Smooth muscle cell (in vitro differentiated cells): ENCODE data around the gene ARMC6. TPM values are rescaled to one million over a fixed set of nuclear protein-coding genes. Genes with fewer than 3 reads are reported as not detected.

Experiments
- DNase-seq: peaks from one replicate; lab custom pipeline; 2025; ENCODE audit not compliant: unreplicated experiment; lab: John Stamatoyannopoulos, UW
- H2AFZ ChIP-seq: fragments of 200-600 bp; sonication (generic); 2 replicates; pipeline ENCODE4 v1.6.0; 2016; ENCODE audit warnings: antibody characterized with exemption, low read depth, mild to moderate bottlenecking
- H3F3A ChIP-seq: fragments of 200-600 bp; sonication (generic); 2 replicates; pipeline ENCODE4 v1.6.0; 2017; ENCODE audit warnings: antibody characterized with exemption, low read depth
- H3K27ac ChIP-seq: fragments of 200-600 bp; sonication (generic); 2 replicates; pipeline ENCODE4 v1.5.1; 2016; ENCODE audit warnings: low read depth, mild to moderate bottlenecking
- H3K27me3 ChIP-seq: fragments of 200-600 bp; sonication (generic); 2 replicates; pipeline ENCODE4 v1.6.1; 2016; ENCODE audit warnings: low read depth, mild to moderate bottlenecking
- H3K36me3 ChIP-seq: fragments of 200-600 bp; sonication (generic); 2 replicates; pipeline ENCODE4 v1.5.1; 2016; ENCODE audit warnings: low read depth
- H3K4me1 ChIP-seq: fragments of 200-600 bp; sonication (generic); 2 replicates; pipeline ENCODE4 v1.5.1; 2016; ENCODE audit warnings: low read depth
- H3K4me2 ChIP-seq: fragments of 200-600 bp; sonication (generic); 2 replicates; pipeline ENCODE4 v1.6.0; 2016; ENCODE audit warnings: mild to moderate bottlenecking
- H3K4me3 ChIP-seq: fragments of 200-600 bp; sonication (generic); 2 replicates; pipeline ENCODE4 v1.5.1; 2016; ENCODE audit warnings: mild to moderate bottlenecking
- H3K79me2 ChIP-seq: fragments of 200-600 bp; sonication (generic); 2 replicates; pipeline ENCODE4 v1.6.0; 2016; ENCODE audit warnings: low read depth, mild to moderate bottlenecking
- H3K9ac ChIP-seq: fragments of 200-600 bp; sonication (generic); 2 replicates; pipeline ENCODE4 v1.6.0; 2016; ENCODE audit warnings: low read depth
- H3K9me3 ChIP-seq: fragments of 200-600 bp; sonication (generic); replicated peaks from 2 replicates; pipeline ENCODE4 v1.5.1; 2016; ENCODE audit warnings: low read depth
- H4K20me1 ChIP-seq: fragments of 200-600 bp; sonication (generic); 2 replicates; pipeline ENCODE4 v1.6.0; 2016; ENCODE audit warnings: low read depth
- whole genome bisulfite sequencing: methylation state at CpG from one replicate; pipeline ENCODE4 v1.1.7; 2016; ENCODE audit warnings: low lambda C conversion rate; 5-methylcytosine and 5-hydroxymethylcytosine counted together
- polyA plus RNA-seq: library from polyadenylated mRNA; unstranded; fragments of >200 nt; fragmentation: Nextera tagmentation; extraction: Ambion mirVana; gene quantifications from 2 replicates; pipeline ENCODE4 v1.2.1, GENCODE V29; 2016
- total RNA-seq: library from RNA; depleted of rRNA; stranded (reverse); fragments of >200 nt; gene quantifications from 2 replicates; pipeline ENCODE4 v1.2.3, GENCODE V29; 2014
- TF ChIP-seq, protein P1 (sequence below): fragments of 200-600 bp; sonication (generic); IDR thresholded peaks from 2 replicates; pipeline ENCODE4 v1.5.1; 2017; ENCODE audit warnings: borderline replicate concordance, mild to moderate bottlenecking, antibody characterized with exemption; ENCODE audit not compliant: insufficient read depth, poor library complexity, severe bottlenecking

ARMC6 gene
- total and polyA plus RNA-seq, 2 experiments from 2014 or later, result 17.8 to 27.1 TPM

DNA sequence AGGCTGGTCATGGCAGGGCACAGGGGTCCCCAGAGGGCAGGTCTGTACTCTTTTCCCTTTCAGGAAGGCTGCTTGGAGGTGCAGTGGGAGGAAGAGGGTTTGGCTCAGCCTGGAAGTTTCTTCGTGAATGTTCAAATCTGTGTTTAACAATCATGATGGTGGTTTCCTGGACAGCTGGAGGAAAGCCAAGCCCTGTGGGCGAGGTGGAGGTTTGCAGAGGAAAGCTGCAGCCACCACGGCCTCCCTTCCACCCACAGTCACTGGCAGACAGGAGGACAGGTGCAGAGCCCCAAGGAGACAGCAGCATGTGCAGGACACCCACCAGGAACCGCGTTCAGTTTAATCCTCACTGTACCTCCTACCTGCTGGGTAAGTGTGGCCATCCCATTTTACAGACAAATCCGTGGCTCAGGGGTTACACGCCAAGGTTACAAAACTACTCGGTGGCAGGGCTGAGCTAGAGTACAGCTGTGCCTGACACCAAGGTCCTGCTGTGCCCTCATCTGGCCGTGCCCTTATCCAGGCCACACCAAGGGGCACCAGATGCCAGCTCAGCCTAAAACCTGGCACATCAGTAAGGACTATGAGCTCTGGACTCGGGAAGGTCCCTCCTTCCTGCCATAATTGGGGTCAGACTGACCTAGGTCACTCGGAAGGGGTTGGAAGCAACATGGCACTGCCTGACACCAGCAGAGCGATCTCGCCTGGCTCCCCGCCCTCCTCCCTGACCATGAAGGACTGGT lies 34.2 kb upstream of the ARMC6 start:
- Histone ChIP-seq H3K79me2 (no peaks in the 10 kb centered on the region), H2AFZ (no peak overlapping the region), H3K27me3 (no peaks in the 10 kb centered on the region), H3K9me3 (no peaks in the 10 kb centered on the region), H4K20me1 (peaks cover 30% of the 10 kb centered on the region), H3K27ac (no peak overlapping the region), H3F3A (no peaks in the 10 kb centered on the region), H3K4me3 (no peak overlapping the region), H3K9ac (no peak overlapping the region), H3K36me3 (peaks cover 4% of the 10 kb centered on the region), H3K4me2 (no peak overlapping the region), H3K4me1 (peaks cover 3% of the 10 kb centered on the region)
- no peak for DNase-seq
- TF ChIP-seq, protein P1, sequence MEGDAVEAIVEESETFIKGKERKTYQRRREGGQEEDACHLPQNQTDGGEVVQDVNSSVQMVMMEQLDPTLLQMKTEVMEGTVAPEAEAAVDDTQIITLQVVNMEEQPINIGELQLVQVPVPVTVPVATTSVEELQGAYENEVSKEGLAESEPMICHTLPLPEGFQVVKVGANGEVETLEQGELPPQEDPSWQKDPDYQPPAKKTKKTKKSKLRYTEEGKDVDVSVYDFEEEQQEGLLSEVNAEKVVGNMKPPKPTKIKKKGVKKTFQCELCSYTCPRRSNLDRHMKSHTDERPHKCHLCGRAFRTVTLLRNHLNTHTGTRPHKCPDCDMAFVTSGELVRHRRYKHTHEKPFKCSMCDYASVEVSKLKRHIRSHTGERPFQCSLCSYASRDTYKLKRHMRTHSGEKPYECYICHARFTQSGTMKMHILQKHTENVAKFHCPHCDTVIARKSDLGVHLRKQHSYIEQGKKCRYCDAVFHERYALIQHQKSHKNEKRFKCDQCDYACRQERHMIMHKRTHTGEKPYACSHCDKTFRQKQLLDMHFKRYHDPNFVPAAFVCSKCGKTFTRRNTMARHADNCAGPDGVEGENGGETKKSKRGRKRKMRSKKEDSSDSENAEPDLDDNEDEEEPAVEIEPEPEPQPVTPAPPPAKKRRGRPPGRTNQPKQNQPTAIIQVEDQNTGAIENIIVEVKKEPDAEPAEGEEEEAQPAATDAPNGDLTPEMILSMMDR, result no peak
- WGBS, result 89% methylated on average over 14 of the region's 14 CpGs

DNA sequence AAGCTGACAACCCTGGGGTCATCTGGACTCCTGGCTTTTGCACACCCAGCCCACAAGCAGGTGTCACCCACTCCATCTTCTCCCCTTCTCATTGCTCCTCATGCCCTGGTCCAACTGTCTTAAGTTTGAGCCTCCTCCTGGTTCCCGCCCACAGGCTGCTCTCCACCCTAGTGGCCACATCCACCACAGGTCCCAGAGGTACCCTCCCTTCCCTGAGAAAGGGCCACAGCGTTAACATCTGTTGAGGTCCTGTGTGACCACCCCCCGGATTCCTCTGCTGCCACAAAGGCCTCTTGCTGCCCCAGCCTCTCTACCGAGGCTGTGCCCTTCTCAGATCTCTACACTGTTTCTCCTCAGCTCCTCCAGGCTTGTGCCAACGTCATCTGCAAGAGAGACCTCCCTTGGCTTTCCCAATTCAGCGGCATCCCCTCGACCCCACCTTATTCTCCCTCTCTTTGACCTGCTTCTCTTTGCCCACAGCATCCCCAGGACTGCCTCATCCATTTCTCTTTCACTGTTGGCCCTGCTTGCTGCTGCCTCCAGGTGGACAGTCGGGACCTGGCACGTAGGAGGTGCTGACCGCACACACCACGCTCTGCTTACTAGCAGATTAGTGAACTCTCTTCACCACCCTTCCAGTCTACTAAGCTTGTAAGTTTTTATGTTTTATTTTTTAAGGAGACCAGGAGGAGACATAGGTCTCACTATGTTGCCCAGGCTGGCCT lies 33.3 kb upstream of the ARMC6 start:
- H3K27ac ChIP-seq, result no peak overlapping the region
- TF ChIP-seq, protein P1, result no peak
- no peaks in the 10 kb centered on the region for H3K27me3 ChIP-seq
- no peak overlapping the region for H3K4me3 ChIP-seq
- H3K4me2 ChIP-seq, result no peak overlapping the region
- WGBS, result 95% methylated on average over 11 of the region's 11 CpGs
- no peaks in the 10 kb centered on the region for H3K79me2 ChIP-seq
- H3F3A ChIP-seq, result no peaks in the 10 kb centered on the region
- DNase-seq, result no peak
- no peak overlapping the region for H3K9ac ChIP-seq
- H2AFZ ChIP-seq, result no peak overlapping the region
- peaks cover 4% of the 10 kb centered on the region for H3K36me3 ChIP-seq
- H4K20me1 ChIP-seq, result peaks cover 30% of the 10 kb centered on the region
- H3K9me3 ChIP-seq, result no peaks in the 10 kb centered on the region
- H3K4me1 ChIP-seq, result peaks cover 3% of the 10 kb centered on the region

DNA sequence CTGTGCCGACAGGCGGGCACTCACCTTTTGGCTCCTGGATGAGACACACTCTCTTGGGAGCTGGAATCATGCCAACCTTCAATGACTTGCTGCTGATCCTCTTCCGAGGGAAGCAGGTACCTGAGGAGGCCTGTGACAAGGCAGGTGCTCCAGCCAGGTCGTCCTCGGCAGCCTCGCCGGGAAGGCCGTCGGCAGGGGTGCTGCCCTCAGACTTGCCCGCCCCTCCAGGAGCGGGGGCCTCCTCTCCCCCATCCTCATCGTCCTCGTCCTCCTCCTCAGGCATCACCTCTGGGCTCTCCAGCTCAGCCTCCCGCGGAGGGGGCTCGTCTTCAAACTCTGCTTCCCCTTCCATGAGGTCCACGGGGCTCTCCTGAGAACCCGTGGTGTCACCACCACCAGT lies 29.3 kb upstream of the ARMC6 start:
- H4K20me1 ChIP-seq, result peaks cover 32% of the 10 kb centered on the region
- H3K4me3 ChIP-seq, result no peak overlapping the region
- H3K9ac ChIP-seq, result no peak overlapping the region
- no peaks in the 10 kb centered on the region for H3K9me3 ChIP-seq
- H3K4me1 ChIP-seq, result no peaks in the 10 kb centered on the region
- no peak overlapping the region for H3K27ac ChIP-seq
- WGBS, result 97% methylated on average over 18 of the region's 18 CpGs
- H2AFZ ChIP-seq, result no peak overlapping the region
- TF ChIP-seq, protein P1, result no peak
- no peaks in the 10 kb centered on the region for H3F3A ChIP-seq
- peaks cover 4% of the 10 kb centered on the region for H3K36me3 ChIP-seq
- no peaks in the 10 kb centered on the region for H3K79me2 ChIP-seq
- H3K27me3 ChIP-seq, result no peaks in the 10 kb centered on the region
- no peak for DNase-seq
- no peak overlapping the region for H3K4me2 ChIP-seq

DNA sequence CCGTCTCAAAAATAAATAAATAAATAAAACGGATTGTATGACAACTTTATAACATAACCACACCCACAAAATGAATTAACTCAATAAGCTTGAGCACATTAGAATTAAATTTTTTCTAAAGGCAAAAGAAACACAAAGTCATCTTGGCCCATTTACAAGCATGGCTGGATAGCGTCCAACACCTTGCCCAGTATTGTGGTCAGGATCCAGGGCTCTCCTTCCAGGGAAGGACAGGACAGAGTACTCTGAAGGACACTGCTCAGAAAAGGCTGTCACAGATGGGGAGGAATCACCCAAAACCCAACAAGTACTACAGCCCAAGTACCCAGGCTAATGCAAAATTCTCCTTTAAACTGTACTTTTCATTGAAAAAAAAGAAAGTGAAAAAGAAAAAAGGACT lies 27.2 kb upstream of the ARMC6 start:
- Histone ChIP-seq H3K4me2 (no peak overlapping the region), H3K4me3 (no peak overlapping the region), H3K9ac (no peak overlapping the region), H3F3A (no peaks in the 10 kb centered on the region), H3K9me3 (no peaks in the 10 kb centered on the region), H3K27me3 (no peaks in the 10 kb centered on the region), H3K27ac (no peak overlapping the region), H3K36me3 (peaks cover 8% of the 10 kb centered on the region), H4K20me1 (peaks cover 28% of the 10 kb centered on the region), H3K79me2 (no peaks in the 10 kb centered on the region), H2AFZ (no peak overlapping the region), H3K4me1 (no peaks in the 10 kb centered on the region)
- TF ChIP-seq, protein P1, result no peak
- DNase-seq, result no peak
- 95% methylated on average over 3 of the region's 3 CpGs for WGBS
